Trophoblast cell (in vitro differentiated cells and primary cell): Measurements from ENCODE around the gene TLE1.

ENCODE experiments used
- DNase-seq, 2 donors: peaks; one replicate each; pipeline ENCODE4 v3.0.0-alpha.2; 2016
- H2AFZ ChIP-seq: 2 replicates; pipeline ENCODE4 v1.6.1; 2013; ENCODE audit warnings: low read length, moderate library complexity, mild to moderate bottlenecking; ENCODE audit not compliant: insufficient read depth, poor library complexity
- H2AK5ac ChIP-seq: 2 replicates; pipeline ENCODE4 v1.6.1; 2013; ENCODE audit warnings: mild to moderate bottlenecking, low read length
- H2BK120ac ChIP-seq: 2 replicates; pipeline ENCODE4 v1.6.1; 2013; ENCODE audit warnings: low read length, mild to moderate bottlenecking, moderate library complexity; ENCODE audit not compliant: insufficient read depth, poor library complexity
- H2BK12ac ChIP-seq: 2 replicates; pipeline ENCODE4 v1.6.1; 2013; ENCODE audit warnings: mild to moderate bottlenecking, low read length, moderate library complexity
- H2BK5ac ChIP-seq: 2 replicates; pipeline ENCODE4 v1.6.1; 2013; ENCODE audit warnings: low read length, low read depth, moderate library complexity, mild to moderate bottlenecking; ENCODE audit not compliant: poor library complexity
- H3K14ac ChIP-seq: 2 replicates; pipeline ENCODE4 v1.6.1; 2013; ENCODE audit warnings: mild to moderate bottlenecking, low read length
- H3K18ac ChIP-seq: 2 replicates; pipeline ENCODE4 v1.6.1; 2013; ENCODE audit warnings: mild to moderate bottlenecking, low read length
- H3K23ac ChIP-seq: 2 replicates; pipeline ENCODE4 v1.6.1; 2013; ENCODE audit warnings: low read length
- H3K27ac ChIP-seq: 2 replicates; pipeline ENCODE4 v1.5.1; 2013; ENCODE audit warnings: low read depth, mild to moderate bottlenecking, inconsistent platforms, low read length, moderate library complexity
- H3K27me3 ChIP-seq: 2 replicates; pipeline ENCODE4 v1.6.1; 2013; ENCODE audit warnings: inconsistent platforms, mild to moderate bottlenecking, low read length, moderate library complexity; ENCODE audit not compliant: insufficient read depth
- H3K36me3 ChIP-seq, 2 experiments: 1 replicate in 1 of 2; 2 replicates in 1 of 2; pipeline ENCODE4 v1.6.1; 2013; ENCODE audit warnings: low read length in 2 of 2, mild to moderate bottlenecking in 2 of 2, moderate library complexity in 1 of 2; ENCODE audit not compliant: insufficient read depth in 2 of 2, control insufficient read depth in 1 of 2
- H3K4ac ChIP-seq: 2 replicates; pipeline ENCODE4 v1.6.1; 2013; ENCODE audit warnings: low read depth, mild to moderate bottlenecking, low read length, moderate library complexity
- H3K4me1 ChIP-seq, 2 experiments: 1 replicate in 1 of 2; 2 replicates in 1 of 2; pipeline ENCODE4 v1.6.1; 2013; ENCODE audit warnings: low read length in 2 of 2, mild to moderate bottlenecking in 2 of 2, moderate library complexity in 1 of 2; ENCODE audit not compliant: insufficient read depth in 2 of 2, control insufficient read depth in 1 of 2
- H3K4me2 ChIP-seq: 2 replicates; pipeline ENCODE4 v1.6.1; 2013; ENCODE audit warnings: inconsistent platforms, mild to moderate bottlenecking, low read length, moderate library complexity
- H3K4me3 ChIP-seq: 2 replicates; pipeline ENCODE4 v1.5.1; 2013; ENCODE audit warnings: mild to moderate bottlenecking, low read depth, low read length, inconsistent platforms
- H3K79me1 ChIP-seq: one replicate; pipeline ENCODE4 v1.6.1; 2013; ENCODE audit warnings: low read length
- H3K79me2 ChIP-seq: 2 replicates; pipeline ENCODE4 v1.6.1; 2013; ENCODE audit warnings: low read length, mild to moderate bottlenecking; ENCODE audit not compliant: control insufficient read depth, insufficient read depth, poor library complexity
- H3K9ac ChIP-seq: 2 replicates; pipeline ENCODE4 v1.6.1; 2013; ENCODE audit warnings: mild to moderate bottlenecking, low read length
- H3K9me3 ChIP-seq: 2 replicates; pipeline ENCODE4 v1.6.1; 2013; ENCODE audit warnings: low read depth, mild to moderate bottlenecking, control low read depth, inconsistent platforms, low read length; ENCODE audit not compliant: insufficient read depth
- H4K12ac ChIP-seq: 2 replicates; pipeline ENCODE4 v1.6.1; 2013; ENCODE audit warnings: low read depth, mild to moderate bottlenecking, low read length, moderate library complexity
- H4K8ac ChIP-seq: 2 replicates; pipeline ENCODE4 v1.6.1; 2013; ENCODE audit warnings: low read depth, mild to moderate bottlenecking, low read length, moderate library complexity
- H4K91ac ChIP-seq: one replicate; pipeline ENCODE4 v1.6.1; 2013; ENCODE audit warnings: low read depth, mild to moderate bottlenecking, low read length, moderate library complexity
- WGBS: extraction: QIAGEN DNeasy Blood & Tissue Kit; methylation state at CpG from one replicate; pipeline ENCODE4 v1.1.7; 2013; ENCODE audit warnings: missing lambda C conversion rate; ENCODE audit not compliant: insufficient read length, insufficient coverage; ENCODE audit errors: extremely low coverage; 5-methylcytosine and 5-hydroxymethylcytosine counted together

Gene TLE1

DNA sequence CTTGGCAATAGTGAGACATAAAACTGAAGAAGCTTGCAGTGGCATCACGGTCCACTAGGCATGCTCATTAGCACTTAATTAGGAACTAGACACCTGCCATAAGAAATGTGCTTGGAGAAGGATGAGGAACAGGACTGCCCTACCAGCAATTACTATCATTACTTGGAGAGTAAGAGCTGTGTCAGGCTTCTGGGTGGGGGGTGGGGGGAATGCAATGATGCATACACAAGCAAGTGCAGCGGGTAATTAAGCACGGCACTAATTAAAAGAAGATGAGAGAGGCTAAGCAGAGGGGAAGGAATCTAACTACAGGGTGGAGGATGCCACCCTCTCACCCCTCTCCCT lies 53.1 kb downstream of the TLE1 start:
- Histone ChIP-seq H3K36me3 (peaks cover 9 to 12% of the 10 kb centered on the region in 2 experiments), H4K8ac (no peak overlapping the region), H3K14ac (no peak overlapping the region), H3K4ac (no peak overlapping the region), H3K79me2 (no peaks in the 10 kb centered on the region), H3K9me3 (no peaks in the 10 kb centered on the region), H3K9ac (no peak overlapping the region), H3K27ac (no peak overlapping the region), H3K4me2 (no peak overlapping the region), H3K23ac (no peak overlapping the region), H3K18ac (no peak overlapping the region), H3K27me3 (no peaks in the 10 kb centered on the region), H2BK5ac (no peak overlapping the region), H2AFZ (no peak overlapping the region), H3K4me1 (peaks cover 5 to 9% of the 10 kb centered on the region in 2 experiments), H2BK12ac (no peak overlapping the region), H3K79me1 (no peaks in the 10 kb centered on the region), H3K4me3 (no peak overlapping the region), H4K91ac (no peak overlapping the region), H2AK5ac (no peak overlapping the region), H2BK120ac (no peak overlapping the region), H4K12ac (no peak overlapping the region)
- DNase-seq: no peak
- WGBS: no CpG with 5 or more reads among the region's 3 CpGs

DNA sequence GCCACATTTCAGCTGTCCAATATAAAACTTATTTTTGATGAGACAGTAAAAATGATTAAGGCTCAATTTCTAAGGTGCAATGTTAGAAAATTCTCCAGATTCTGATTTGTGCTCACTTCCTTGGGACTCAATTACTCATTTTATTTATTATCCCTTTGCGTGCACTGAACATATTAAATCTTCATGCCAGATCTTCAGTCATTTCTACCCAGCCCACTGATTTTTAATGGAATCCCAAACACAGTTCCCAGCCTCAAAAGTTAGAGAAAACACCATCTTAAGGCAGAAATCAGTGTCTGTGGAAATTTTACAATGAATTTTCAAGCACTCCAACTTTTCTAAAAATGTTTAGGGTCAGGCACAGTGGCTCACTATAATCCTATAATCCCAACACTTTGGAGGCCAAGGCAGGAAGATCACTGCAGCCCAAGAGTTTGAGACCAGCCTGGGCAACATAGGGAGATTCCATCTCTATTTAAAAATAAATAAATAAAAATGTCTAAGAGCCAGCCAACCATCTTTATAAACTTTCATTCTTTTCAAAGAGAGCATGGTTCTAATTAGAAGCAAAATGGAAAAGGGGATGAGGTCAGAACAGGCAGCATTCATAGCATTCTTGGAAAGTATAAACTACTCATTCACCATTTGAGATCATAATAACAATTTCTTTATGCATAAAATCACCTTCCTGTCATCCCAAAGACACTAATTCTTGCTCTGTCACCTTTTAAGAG lies 53.7 kb downstream of the TLE1 start:
- peaks cover 9 to 12% of the 10 kb centered on the region in 2 experiments for H3K36me3 ChIP-seq
- H3K79me2 ChIP-seq: no peaks in the 10 kb centered on the region
- H3K9ac ChIP-seq: no peak overlapping the region
- no peak overlapping the region for H3K27ac ChIP-seq
- no peak for DNase-seq
- H2AK5ac ChIP-seq: no peak overlapping the region
- no peak overlapping the region for H4K8ac ChIP-seq
- no CpG with 5 or more reads among the region's 1 CpG for whole genome bisulfite sequencing
- H2BK5ac ChIP-seq: no peak overlapping the region
- H3K4ac ChIP-seq: no peak overlapping the region
- no peak overlapping the region for H3K14ac ChIP-seq
- no peak overlapping the region for H3K23ac ChIP-seq
- no peak overlapping the region for H3K18ac ChIP-seq
- no peaks in the 10 kb centered on the region for H3K79me1 ChIP-seq
- H3K27me3 ChIP-seq: no peaks in the 10 kb centered on the region
- no peaks in the 10 kb centered on the region for H3K9me3 ChIP-seq
- H4K12ac ChIP-seq: no peak overlapping the region
- no peak overlapping the region for H2AFZ ChIP-seq
- no peak overlapping the region for H3K4me2 ChIP-seq
- H3K4me1 ChIP-seq: peaks cover 5 to 9% of the 10 kb centered on the region in 2 experiments
- H2BK12ac ChIP-seq: no peak overlapping the region
- H2BK120ac ChIP-seq: no peak overlapping the region
- H4K91ac ChIP-seq: no peak overlapping the region
- H3K4me3 ChIP-seq: no peak overlapping the region

DNA sequence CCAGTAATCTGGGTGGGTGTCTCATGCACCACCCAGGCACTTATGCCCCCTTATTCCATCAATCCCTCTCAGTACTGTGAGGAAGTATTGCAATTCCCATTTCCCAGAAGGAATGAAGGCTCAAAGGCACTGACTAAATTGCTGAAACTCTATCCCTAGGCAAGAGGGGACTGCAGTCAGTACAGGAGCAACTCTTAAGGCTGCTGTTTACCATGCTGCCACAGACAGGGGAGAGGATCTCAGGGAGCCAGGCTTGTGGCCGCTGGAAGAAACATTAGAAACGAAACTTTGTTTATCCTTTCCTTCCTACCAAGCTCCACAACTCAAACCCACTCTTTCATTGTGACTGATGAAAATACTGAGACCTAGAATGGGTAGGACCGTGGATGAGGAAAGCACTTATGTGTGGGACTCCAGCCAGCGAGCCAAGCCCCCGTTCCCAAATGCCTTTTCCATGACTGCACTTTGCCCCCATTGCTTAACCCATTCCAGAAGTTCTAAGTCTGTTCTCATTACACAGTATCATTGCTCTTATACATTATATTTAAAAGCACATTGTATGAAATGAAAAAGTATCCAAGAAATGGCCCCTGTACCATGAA lies 54.3 kb downstream of the TLE1 start:
- no peak overlapping the region for H2BK12ac ChIP-seq
- H2AFZ ChIP-seq: no peak overlapping the region
- H3K4me1 ChIP-seq: peaks cover 5 to 9% of the 10 kb centered on the region in 2 experiments
- H2BK120ac ChIP-seq: no peak overlapping the region
- no peak overlapping the region for H3K27ac ChIP-seq
- no peak overlapping the region for H2BK5ac ChIP-seq
- no peak overlapping the region for H3K4ac ChIP-seq
- no peaks in the 10 kb centered on the region for H3K27me3 ChIP-seq
- H3K4me3 ChIP-seq: no peak overlapping the region
- no peak overlapping the region for H3K23ac ChIP-seq
- no peak overlapping the region for H3K14ac ChIP-seq
- no peak overlapping the region for H3K4me2 ChIP-seq
- DNase-seq: peak; percentile 50 to 58
- no peak overlapping the region for H3K9ac ChIP-seq
- no peaks in the 10 kb centered on the region for H3K79me1 ChIP-seq
- no peaks in the 10 kb centered on the region for H3K9me3 ChIP-seq
- no peaks in the 10 kb centered on the region for H3K79me2 ChIP-seq
- no peak overlapping the region for H4K8ac ChIP-seq
- no peak overlapping the region for H4K91ac ChIP-seq
- no peak overlapping the region for H4K12ac ChIP-seq
- WGBS: no CpG with 5 or more reads among the region's 5 CpGs
- peaks cover 9 to 12% of the 10 kb centered on the region in 2 experiments for H3K36me3 ChIP-seq
- no peak overlapping the region for H2AK5ac ChIP-seq
- no peak overlapping the region for H3K18ac ChIP-seq

DNA sequence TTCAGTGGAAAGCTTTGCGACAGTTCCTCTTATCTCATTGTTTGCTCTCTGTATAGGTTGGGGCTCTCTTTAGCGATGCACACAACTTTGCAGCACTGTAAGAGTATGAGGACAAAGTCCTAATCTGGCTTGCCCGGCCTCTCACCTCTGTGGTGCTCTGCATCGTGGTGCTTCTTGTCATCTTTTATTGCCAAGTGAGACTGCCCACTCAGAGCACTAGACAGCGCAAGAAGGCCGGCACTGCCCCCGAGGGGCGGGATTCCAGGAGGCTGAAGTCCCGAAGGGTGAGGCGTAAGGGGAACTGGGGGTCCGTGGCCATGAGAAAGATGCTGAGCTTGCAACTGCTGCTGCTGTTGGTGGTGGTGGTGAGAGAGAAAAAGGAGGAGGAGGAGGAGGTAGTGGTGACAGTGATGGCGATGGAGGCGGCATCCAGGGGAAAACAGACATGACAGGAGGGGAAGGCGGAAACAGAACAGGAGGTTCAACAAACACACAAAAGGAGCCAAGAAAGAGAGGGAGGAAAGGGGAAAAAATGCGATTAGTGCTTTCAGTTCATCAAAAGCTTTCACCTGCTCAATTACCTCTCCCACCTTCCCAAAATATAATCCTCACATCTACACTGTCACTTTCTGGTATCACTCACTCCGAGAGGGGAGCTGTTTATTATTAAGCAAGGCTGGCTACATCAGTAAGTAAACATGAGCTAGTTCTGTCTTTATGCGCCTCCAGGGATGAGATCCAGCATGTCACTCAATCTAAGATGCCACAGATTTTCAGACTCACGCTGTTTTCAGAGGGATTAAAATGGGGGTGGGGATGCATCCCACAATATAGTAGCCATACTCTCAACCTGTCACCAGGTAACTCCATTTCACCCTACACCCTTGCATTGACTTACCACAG lies 55.1 kb downstream of the TLE1 start:
- peaks cover 7 to 12% of the 10 kb centered on the region in 2 experiments for H3K36me3 ChIP-seq
- H3K4me3 ChIP-seq: no peak overlapping the region
- no peak overlapping the region for H2BK5ac ChIP-seq
- H4K91ac ChIP-seq: no peak overlapping the region
- peaks cover 5 to 9% of the 10 kb centered on the region in 2 experiments for H3K4me1 ChIP-seq
- peak in 1 of 2 donors; percentile 10 for DNase-seq
- no peak overlapping the region for H2AFZ ChIP-seq
- H3K9me3 ChIP-seq: no peaks in the 10 kb centered on the region
- no peak overlapping the region for H3K14ac ChIP-seq
- H3K27me3 ChIP-seq: no peaks in the 10 kb centered on the region
- WGBS: no CpG with 5 or more reads among the region's 18 CpGs
- H3K4ac ChIP-seq: no peak overlapping the region
- H3K9ac ChIP-seq: no peak overlapping the region
- H2BK120ac ChIP-seq: no peak overlapping the region
- H3K79me2 ChIP-seq: no peaks in the 10 kb centered on the region
- H4K12ac ChIP-seq: no peak overlapping the region
- no peak overlapping the region for H3K18ac ChIP-seq
- no peak overlapping the region for H2BK12ac ChIP-seq
- H2AK5ac ChIP-seq: no peak overlapping the region
- no peak overlapping the region for H4K8ac ChIP-seq
- H3K79me1 ChIP-seq: no peaks in the 10 kb centered on the region
- no peak overlapping the region for H3K4me2 ChIP-seq
- no peak overlapping the region for H3K23ac ChIP-seq
- H3K27ac ChIP-seq: no peak overlapping the region
